Stimulated activated CD8-positive, alpha-beta memory T cell treated with anti-CD3 and anti-CD28 coated beads, Interleukin-12 subunit alpha, Interleukin-12 subunit beta, amount 100 ng/mL, for 24 hours (primary cell): ENCODE data around the gene LGALS16.
A peak's percentile ranks its signal among the peaks of the same experiment; 100 is the strongest.
"Not testable (repeated sequence)": the region's sequence is repeated elsewhere in the genome, so short reads cannot be mapped to it uniquely, and the experiment has no call there.

ENCODE experiments used
- DNase-seq: peaks from one replicate; pipeline ENCODE4 v3.0.0-alpha.2; 2020; ENCODE audit errors: extremely low read depth

The LGALS16 gene

DNA sequence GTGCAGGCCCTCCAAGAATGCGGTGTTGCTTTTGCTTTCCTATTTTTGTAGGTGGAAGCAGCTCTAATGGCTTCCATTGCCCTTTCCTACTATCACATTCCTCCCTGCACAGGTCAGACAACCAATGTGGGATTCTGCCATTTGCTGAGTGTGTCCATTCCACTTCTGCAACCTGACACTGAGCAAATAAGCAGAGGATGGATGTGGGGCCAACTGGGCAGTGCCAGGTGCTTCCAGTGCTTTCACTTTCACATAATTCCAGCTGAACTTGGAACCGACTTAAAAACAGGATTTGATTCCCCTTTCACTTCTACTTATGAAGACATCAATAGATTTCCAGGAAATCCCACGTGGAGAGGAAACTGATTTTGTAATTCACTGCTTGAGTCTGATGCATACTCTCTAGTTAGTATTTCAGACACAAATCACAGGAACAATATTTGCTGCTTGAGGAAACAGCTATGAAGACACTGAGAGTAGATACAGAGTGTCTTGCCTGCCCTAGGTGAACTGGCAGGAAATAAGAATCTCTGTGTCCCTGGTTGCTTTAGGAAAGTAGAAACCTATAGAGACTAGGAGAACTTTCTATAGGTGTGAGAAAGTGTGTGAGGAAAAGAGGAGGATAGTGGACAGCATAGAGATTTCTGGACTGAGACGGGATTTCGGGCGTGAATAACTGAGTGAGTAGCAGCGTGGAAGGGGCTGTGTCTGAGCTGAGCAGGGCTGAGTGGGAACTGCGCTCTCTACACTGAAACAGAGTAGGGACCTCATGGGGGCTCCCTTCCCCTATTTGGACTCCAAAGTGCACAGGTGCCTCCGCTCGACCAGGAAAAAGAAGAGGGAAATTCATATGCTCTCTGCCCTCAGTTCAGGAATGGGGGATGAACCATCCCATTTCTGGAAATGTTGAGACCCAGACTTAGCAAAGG, 22.5 kb downstream of the LGALS16 start:
- DNase-seq, result no peak

DNA sequence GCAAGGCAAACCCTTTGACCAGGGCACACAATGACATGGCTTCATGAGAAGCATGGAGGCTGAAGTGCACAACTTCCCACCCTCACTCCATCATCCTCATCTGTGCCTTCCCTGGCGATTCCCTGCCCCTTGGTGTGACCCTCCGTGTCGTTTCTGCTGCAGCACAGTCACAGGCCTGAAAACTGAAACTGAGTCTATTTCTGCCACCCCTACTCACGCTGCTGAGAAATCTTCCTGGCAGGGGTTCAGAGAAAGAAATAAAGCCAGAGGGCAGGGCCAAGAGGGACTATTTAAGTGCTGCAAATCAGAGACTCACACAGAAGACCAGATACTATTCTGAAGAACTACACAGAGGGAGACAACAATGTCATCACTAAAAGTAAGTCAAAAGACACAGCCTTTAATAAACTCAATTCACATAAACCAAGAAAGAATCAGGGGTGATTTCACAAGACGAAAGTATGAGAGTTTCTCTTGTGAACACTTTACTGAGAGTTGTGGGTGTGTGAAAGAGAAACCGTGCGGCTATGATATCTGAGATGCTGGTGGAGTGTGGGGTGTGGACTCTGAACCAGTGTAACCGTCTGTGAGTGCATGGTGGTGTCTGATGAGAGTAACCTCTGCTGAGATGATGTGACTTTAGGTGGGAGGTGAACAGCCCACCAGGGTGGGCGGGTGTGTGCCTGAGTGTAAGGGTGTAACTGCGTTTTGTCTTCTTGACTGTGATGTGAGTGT, 23.5 kb downstream of the LGALS16 start:
- DNase-seq, result peak; percentile 22

DNA sequence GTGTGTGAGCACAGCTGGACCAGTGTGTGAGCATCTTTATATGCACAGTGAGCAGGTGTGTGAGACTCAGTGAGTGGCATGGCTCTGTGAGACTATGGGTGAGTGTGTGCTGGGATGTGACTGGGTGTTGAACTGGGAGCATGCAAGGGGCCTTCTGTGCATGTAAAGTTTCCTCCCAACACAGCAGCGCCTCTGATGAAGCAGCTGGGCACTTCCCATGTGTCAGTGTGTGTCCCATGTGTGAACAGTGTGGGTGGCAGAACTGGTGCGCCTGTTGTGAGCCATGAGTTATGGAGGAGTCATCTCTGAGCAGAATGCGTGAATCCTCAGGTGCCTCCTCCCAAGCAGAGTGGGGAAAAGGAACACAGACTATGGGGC, 24.1 kb downstream of the LGALS16 start:
- no peak for DNase-seq

DNA sequence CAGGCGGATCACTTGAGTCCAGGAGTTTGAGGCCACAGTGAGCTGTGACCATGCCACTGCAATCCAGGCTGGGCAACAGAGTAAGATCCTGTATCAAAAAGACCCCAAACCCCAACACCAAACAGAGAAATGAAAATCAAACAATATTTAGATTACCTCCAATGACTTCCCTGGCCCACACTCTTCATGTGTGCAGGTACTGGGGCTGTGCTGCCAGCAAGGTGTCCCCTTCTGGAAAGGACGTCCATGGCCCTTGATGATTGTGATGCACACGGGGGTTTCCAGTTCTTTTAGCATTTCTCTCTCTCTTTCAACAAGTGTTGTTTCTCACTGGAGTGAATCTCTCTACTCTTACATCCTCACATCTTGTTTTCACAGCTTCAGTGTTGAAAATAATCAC, 24.9 kb downstream of the LGALS16 start:
- DNase-seq, result no peak

DNA sequence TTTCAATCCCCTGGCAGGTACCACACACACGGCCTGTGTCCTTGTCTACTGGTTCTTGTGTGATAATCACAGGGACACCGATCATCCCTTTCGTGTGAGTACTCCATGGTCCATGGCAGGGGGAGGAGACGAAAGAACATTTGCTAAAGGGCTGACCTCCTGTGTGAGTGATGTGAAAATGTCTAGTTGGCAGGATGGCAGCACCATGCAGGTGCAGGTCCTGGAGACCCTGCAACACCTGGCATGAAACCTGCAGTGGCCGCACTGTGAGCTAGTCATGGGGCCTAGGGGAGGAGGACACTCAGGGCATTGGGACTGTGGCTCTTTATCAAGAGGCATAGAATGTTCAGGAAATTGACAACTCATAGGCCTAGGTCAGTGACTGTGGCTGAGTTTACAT, 25.7 kb downstream of the LGALS16 start:
- DNase-seq, result no peak

DNA sequence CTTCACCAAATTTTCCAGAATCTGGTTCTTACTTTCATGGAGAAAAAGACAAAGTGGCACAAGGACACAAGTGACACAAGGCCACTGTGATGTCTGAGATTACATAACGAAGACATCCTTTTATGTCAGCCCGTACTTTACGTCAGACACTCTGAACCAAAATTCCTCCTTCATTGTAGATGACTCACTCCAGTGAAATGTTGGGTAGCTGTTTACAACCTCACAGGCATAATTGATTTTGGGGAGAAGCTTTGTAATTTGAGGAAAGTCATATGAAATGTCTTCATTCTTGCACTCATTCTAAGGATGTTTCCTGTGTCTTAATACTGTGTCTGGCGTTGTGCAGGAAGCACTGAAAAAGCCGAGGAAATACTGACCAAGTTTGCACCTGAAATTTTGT, 28.6 kb downstream of the LGALS16 start:
- no peak for DNase-seq

DNA sequence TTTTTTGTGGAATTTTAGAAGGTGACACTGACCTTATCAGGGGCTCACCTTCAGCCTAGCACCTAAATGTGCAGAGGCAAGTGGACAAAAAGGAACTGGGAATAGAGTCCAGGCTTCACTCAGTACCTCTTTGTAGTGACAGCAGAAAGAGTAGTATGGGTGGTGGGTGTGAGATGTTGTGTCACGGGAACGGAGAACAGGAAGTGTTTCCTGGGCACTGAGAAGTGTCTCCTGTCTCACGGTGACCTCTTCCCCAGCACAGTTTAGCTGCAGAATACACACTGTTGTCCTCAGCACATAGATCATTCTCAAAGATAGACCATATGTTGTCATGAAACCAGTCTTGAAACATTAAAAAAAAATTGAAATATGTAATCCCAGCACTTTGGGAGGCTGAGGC, 31.0 kb downstream of the LGALS16 start:
- DNase-seq, result no peak

DNA sequence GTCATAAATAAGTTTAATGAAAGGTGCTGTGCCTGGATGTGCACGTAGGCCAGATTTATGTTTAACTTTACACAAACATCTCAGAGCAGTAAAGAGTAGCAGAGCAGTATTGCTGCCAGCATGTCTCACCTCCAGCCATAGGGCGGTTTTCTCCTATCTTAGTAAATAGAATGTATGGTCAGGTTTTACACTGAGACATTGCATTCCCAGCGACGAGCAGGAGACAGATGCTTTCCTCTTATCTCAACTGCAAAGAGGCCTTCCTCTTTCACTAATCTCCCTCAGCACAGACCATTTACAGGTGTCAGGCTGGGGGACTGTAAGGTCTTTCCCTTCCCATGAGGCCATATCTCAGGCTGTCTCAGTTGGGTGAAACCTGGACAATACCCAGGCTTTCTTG, 32.9 kb downstream of the LGALS16 start:
- DNase-seq, result not testable (repeated sequence)

DNA sequence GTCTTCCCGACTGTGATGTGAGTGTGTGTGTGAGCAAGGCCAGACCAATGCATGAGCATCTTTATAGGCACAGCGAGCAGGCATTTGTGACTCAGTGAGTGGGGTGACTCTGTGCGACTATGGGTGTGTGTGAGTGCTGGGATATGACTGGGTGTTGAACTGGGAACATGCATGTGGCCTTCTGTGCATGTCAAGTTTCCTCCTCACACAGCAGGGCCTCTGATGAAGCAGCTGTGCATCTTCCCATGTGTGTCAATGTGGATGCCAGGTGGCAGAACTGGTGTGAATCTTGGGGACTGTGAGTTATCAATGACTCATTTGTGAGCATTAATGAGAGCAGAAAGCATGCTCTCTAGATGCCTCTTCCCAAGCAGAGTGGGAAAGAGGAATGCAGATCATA, 36.5 kb downstream of the LGALS16 start:
- no peak for DNase-seq

DNA sequence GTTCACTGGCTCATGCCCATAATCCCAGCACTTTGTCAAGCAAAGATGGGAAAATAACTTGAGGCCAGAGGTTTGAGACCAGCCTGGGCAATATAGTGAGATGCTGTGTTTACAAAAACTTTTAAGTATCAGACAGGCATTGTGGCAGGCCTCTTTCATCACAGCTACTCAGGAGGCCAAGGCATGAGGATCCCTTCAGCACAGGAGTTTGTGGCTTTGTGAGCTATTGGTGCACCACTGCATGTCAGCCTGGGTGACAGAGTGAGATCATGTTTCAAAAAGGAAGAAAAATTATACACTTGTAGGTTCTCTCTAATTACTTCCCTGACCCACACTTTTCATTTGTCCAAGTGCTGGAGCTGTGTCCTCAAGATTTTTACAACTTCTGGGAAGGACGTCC, 37.1 kb downstream of the LGALS16 start:
- DNase-seq, result no peak

DNA sequence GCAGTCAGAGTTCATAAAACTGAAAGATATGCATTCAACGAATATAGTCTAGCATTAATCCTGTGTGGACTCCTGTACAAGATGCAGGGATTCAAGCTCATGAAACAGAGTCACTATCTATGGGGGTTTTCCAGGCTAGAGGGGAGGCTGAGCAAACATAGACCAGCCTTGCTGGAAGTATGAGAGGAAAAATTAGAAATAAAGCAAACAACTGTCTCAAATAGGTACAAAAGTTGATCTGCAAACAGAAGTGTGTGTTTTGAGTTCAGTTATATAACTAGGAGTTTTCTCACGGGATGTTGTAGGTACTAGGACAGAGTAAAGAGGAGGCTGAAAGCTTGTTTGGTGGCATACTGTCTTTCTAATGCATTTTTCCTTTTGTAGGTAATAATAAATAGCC, 40.0 kb downstream of the LGALS16 start:
- no peak for DNase-seq

DNA sequence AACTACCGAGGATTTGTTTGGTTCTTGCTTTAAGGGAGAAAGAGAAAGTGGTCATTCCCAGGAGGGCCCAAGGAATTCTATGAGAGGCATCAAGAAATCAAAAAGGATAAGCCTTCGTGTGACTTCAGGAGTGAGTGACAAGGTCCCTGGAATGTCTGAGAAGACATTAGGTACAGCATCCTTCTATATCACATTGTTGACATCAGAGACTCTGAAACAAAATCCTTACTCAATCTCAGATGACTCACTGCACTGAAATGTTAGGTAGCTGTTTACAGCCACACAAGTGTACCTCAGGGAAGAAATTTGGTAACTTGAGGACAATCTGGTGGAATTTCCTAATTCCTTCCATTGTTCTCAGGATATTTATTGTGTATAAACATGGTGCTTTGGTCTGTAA, 40.7 kb downstream of the LGALS16 start:
- DNase-seq, result no peak

DNA sequence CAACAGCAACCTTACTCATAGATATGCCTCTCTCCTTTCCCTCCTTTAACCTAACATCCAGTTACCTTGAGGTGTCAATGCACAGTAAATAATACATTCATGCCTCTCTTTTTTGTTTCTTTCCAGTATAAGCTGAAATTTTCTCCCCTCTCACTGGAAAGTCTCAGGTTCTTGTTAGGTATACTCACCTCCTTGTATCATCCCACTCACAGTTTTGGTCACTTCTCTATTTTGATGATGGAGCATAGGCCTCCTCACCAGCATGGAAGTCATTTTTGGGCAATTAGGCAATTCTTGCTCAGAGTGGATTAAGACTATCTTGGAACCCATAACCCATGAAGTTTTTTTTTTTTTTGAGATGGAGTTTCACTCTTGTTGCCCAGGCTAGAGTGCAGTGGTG, 42.8 kb downstream of the LGALS16 start:
- DNase-seq, result no peak

DNA sequence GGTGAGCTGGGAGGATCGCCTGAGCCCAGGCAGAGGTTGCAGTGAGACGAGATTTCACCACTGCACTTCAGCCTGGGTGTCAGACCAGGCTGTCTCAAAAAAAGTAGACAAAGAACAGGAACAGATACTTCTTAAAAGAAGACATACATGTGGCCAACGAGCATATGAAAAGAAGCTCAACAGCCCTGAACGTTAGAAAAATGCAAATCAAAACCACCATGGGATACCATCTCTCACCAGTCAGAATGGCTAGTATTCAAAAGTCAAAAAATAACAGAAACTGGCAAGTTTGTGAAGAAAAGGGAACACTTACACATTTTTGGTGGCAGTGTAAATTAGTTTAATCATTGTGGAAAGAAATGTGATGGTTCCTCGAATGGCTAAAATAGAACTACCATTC, 45.6 kb downstream of the LGALS16 start:
- DNase-seq, result no peak

DNA sequence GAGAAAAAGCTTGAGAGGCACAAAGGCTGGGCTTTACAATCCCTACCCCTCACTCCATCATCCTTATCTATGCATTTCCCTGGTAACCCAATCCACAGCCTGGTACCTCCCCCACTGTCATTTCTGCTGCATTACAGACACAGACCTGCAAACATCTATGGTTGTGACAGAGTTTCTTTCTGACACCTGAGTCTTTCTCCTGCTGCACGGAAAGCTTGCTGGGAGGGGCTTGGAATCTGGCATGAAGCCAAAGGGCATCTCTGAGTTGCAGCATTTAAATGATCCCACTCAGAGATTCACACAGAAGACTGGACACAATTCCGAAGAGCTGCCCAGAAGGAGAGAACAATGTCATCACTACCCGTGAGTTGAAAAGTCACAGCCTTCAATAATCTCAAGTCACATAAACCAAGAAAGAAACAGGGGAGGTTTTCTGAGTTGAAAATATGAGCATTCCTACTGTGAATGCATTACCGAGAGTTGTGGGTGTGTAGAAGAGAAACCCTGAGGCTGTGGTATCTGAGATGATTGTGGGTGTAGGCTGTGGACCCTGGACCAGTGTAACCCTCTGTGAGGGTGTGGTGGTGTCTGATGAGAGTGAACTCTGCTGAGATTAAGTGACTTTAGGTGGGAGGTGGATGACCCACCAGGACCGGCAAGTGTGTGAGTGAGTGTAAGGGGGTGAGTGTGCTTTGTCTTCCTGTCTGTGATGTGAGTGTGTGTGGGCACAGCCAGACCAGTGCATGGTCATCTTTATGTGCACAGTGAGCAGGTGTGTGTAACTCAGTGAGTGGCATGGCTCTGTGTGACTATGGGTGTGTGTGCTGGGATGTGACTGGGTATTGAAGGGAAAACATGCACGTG, 48.7 kb downstream of the LGALS16 start, which contains the start of gene LGALS14:
Gene LGALS14, plus strand, starts transcription at position 301 of the 864 bp plus-strand sequence. Its CDS starts 48 bp downstream, at position 349.
- no peak for DNase-seq

DNA sequence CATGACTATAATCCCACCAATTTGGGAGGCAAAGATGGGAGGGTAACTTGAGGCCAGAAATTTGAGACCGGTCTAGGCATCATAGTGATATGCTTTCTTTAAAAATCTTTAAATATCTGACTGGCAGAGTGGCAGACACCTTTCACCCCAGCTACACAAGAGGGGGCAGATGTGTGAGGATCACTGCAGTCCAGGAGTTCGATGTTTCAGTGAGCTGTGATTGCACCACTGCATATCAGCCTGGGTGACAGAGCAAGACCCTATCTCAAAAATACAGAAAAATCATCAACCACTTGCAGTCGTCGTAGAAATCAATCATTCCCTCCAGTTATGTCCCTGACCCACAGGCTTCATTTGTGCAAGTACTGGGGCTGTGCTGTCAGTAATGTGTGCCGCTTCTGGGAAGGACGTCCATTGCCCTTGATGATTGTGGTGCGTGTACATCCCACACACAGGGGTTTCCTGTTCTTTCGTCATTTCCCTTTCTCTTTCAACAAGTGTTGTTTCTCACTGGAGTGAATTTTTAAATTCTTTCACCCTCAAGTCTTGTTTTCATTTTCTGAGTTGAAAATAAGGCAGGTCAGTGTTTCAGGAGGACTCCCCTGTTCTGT, 50.0 kb downstream of the LGALS16 start:
- DNase-seq, result no peak

DNA sequence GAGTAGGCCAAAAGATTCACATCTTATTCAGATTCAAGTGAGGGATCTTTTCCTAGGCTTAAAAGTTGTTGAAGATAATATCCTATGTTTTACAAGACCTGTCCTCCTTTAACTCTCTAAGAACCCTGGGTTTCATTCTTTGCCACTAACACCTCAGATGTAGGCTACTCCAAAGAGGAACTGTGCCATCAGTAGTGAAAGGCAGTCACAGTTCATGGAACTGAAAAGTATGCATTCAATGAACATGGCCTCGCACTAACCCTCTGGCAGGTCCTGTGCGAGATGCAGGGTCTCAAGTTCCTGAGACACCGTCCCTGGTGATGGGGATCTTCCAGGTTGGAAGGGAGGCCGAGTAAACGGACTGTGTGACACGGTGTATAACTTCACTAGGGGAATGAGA, 52.9 kb downstream of the LGALS16 start:
- DNase-seq, result no peak

DNA sequence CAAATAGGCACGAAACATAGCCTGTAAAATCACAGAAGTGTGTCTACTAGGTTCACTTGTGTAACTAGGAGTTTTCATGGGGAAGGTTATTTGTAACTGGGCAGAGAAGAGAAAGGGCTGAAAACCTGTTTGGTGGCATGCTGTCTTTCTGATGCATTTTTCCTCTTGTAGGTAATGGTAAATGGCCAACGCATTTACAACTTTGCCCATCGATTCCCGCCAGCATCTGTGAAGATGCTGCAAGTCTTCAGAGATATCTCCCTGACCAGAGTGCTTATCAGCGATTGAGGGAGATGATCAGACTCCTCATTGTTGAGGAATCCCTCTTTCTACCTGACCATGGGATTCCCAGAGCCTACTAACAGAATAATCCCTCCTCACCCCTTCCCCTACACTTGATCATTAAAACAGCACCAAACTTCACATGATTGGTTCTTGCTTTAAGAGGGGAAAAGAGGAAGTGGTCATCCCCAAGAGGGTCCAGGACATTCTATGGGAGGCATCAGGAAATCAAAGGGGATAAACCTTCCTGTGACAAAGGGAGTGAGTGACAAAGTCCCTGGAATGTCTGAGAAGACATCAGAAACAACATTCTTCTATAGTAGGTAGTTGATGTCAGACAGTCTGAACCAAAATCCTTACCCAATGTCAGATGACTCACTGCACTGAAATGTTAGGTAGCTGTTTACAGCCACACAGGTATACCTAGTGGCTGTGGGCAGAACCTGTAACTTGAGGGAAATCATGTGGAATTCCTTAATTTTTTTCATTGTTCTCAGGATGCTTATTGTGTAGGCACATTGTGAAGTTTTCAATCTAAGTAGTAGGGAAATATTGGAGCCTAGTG, 53.5 kb downstream of the LGALS16 start:
- DNase-seq, result no peak
